Ishikawa (cell line): ENCODE results near the gene RFNG.

ENCODE experiments used
- CEBPB ChIP-seq: IDR thresholded peaks from 2 replicates; pipeline ENCODE4 v1.6.1; 2012
- CREB1 ChIP-seq: IDR thresholded peaks from 2 replicates; pipeline ENCODE4 v1.6.1; 2012; ENCODE audit warnings: low read depth
- EGR1 ChIP-seq: IDR thresholded peaks from 2 replicates; pipeline ENCODE4 v1.6.1; 2012
- EP300 ChIP-seq: IDR thresholded peaks from 2 replicates; pipeline ENCODE4 v1.6.1; 2012; ENCODE audit warnings: borderline replicate concordance
- FOXM1 ChIP-seq: IDR thresholded peaks from 2 replicates; pipeline ENCODE4 v1.6.1; 2012; ENCODE audit warnings: low read depth, borderline replicate concordance
- NFIC ChIP-seq: IDR thresholded peaks from 2 replicates; pipeline ENCODE4 v1.6.1; 2012
- RAD21 ChIP-seq: IDR thresholded peaks from 2 replicates; pipeline ENCODE4 v1.6.1; 2012; ENCODE audit warnings: low read depth
- TAF1 ChIP-seq: IDR thresholded peaks from 2 replicates; pipeline ENCODE4 v1.6.1; 2012; ENCODE audit warnings: low read depth, mild to moderate bottlenecking
- TCF12 ChIP-seq: IDR thresholded peaks from 2 replicates; pipeline ENCODE4 v1.6.1; 2012; ENCODE audit warnings: low read depth
- TEAD4 ChIP-seq: IDR thresholded peaks from 2 replicates; pipeline ENCODE4 v1.6.1; 2012
- YY1 ChIP-seq: IDR thresholded peaks from 2 replicates; pipeline ENCODE4 v1.6.1; 2012; ENCODE audit warnings: low read depth
- ZBTB7A ChIP-seq: IDR thresholded peaks from 2 replicates; pipeline ENCODE4 v1.6.1; 2012; ENCODE audit warnings: low read depth
- TF ChIP-seq, protein P1 (sequence below): IDR thresholded peaks from 2 replicates; pipeline ENCODE4 v1.6.1; 2012
- TF ChIP-seq, protein P2 (sequence below): IDR thresholded peaks from 2 replicates; pipeline ENCODE4 v1.6.1; 2012; ENCODE audit warnings: low read depth, mild to moderate bottlenecking
- TF ChIP-seq, protein P3 (sequence below): IDR thresholded peaks from 2 replicates; pipeline ENCODE4 v1.6.1; 2012

RFNG gene

DNA sequence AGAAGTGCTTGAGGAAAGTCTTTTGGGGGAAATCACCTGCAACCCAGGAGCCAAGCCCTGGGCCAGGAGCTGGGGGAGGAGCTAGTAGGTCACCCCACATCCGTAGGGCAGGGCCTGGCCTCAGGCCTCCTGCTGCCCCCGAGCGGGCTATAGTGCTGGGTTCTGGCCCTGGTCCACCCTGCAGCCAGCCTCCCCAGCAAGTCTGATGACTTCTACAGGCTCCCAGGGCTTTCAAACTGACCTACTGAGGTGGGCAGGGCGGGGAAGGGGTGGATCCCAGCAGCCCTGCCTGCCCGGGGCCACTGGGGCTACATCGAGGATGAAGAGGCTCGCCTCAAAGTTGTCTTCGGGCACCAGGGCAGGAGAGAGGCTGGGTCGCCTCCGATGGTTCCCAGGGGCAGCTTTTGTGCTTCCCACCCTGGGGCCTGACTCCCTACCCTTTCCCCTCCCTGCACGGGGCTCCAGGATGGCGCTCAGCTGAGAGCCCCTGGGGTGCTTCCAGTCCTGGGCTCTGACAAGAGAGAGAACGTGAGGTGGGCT, 33.9 kb downstream of the RFNG start:
- no peak for TF ChIP-seq CEBPB
- TF ChIP-seq FOXM1, result no peak
- no peak for TF ChIP-seq EP300
- TF ChIP-seq, protein P1, sequence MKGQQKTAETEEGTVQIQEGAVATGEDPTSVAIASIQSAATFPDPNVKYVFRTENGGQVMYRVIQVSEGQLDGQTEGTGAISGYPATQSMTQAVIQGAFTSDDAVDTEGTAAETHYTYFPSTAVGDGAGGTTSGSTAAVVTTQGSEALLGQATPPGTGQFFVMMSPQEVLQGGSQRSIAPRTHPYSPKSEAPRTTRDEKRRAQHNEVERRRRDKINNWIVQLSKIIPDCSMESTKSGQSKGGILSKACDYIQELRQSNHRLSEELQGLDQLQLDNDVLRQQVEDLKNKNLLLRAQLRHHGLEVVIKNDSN, result no peak
- TF ChIP-seq ZBTB7A, result no peak
- TF ChIP-seq, protein P2, sequence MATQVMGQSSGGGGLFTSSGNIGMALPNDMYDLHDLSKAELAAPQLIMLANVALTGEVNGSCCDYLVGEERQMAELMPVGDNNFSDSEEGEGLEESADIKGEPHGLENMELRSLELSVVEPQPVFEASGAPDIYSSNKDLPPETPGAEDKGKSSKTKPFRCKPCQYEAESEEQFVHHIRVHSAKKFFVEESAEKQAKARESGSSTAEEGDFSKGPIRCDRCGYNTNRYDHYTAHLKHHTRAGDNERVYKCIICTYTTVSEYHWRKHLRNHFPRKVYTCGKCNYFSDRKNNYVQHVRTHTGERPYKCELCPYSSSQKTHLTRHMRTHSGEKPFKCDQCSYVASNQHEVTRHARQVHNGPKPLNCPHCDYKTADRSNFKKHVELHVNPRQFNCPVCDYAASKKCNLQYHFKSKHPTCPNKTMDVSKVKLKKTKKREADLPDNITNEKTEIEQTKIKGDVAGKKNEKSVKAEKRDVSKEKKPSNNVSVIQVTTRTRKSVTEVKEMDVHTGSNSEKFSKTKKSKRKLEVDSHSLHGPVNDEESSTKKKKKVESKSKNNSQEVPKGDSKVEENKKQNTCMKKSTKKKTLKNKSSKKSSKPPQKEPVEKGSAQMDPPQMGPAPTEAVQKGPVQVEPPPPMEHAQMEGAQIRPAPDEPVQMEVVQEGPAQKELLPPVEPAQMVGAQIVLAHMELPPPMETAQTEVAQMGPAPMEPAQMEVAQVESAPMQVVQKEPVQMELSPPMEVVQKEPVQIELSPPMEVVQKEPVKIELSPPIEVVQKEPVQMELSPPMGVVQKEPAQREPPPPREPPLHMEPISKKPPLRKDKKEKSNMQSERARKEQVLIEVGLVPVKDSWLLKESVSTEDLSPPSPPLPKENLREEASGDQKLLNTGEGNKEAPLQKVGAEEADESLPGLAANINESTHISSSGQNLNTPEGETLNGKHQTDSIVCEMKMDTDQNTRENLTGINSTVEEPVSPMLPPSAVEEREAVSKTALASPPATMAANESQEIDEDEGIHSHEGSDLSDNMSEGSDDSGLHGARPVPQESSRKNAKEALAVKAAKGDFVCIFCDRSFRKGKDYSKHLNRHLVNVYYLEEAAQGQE, result no peak
- TF ChIP-seq CREB1, result no peak
- TF ChIP-seq RAD21, result no peak
- TF ChIP-seq EGR1, result no peak
- TF ChIP-seq, protein P3, sequence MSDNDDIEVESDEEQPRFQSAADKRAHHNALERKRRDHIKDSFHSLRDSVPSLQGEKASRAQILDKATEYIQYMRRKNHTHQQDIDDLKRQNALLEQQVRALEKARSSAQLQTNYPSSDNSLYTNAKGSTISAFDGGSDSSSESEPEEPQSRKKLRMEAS, result no peak

DNA sequence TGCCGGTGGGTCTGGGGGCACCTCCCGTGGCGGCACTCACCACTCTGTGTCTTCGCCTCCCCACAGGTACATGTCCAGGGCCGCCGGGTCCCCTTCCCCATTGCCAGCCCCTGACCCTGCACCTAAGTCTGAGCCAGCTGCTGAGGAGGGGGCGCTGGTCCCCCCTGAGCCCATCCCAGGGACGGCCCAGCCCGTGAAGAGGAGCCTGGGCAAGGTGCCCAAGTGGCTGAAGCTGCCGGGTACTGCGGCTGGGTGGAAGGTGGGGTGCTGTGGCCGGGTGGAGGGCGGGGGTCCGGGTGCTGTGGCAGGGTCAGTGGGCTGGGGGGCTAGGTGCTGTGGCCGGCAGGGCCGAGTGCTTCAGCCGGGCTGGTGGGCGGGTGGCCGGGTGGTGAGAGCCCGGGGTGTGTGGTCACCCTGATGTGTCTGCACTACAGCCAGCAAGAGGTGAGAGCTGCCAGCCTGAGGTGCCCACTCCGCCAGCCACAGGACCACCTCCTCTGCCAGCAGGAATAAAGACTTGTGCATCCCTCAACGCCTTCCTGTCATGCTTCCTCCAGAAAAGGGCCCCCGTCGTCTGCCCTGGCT, 34.6 kb downstream of the RFNG start:
- TF ChIP-seq RAD21 (no peak), TEAD4 (no peak)

DNA sequence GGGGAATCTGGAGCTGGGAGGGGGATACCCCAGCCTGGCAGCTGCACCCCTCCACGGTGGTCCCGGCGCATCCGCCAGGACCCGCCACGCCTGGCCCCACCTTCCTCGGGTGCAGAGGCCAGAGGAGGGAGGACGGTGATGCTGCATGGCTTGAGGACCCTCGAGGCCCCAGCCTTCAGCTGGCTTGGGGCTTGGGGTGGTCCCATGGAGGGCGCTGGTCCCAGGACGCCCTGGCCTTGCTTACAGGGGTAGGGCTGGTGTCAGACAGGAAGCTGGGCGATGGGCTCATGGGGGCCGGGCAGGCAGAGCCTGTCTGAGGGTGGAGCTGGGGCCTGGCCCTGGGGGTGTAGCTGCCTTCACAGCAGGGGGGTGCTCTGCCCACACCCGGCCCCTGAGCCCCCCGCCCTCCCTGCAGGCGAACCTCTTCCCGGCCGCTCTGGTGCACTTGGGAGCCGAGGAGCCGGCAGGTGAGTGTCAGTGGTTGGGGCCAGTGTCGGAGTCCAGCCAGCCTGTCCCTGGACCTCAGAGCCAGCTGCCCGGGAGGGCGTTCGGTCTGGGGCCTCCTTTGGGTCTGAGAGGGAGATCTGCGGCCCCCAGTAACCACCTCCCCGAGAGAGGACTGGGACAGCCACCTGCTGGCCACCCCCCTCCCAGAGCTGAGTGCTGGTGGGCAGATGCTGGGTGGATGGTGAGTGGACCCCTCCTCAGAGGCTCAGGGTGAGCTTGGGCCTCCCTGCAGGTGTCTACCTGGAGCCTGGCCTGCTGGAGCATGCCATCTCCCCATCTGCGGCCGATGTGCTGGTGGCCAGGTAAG, 35.3 kb downstream of the RFNG start:
- TF ChIP-seq, protein P1, result no peak

DNA sequence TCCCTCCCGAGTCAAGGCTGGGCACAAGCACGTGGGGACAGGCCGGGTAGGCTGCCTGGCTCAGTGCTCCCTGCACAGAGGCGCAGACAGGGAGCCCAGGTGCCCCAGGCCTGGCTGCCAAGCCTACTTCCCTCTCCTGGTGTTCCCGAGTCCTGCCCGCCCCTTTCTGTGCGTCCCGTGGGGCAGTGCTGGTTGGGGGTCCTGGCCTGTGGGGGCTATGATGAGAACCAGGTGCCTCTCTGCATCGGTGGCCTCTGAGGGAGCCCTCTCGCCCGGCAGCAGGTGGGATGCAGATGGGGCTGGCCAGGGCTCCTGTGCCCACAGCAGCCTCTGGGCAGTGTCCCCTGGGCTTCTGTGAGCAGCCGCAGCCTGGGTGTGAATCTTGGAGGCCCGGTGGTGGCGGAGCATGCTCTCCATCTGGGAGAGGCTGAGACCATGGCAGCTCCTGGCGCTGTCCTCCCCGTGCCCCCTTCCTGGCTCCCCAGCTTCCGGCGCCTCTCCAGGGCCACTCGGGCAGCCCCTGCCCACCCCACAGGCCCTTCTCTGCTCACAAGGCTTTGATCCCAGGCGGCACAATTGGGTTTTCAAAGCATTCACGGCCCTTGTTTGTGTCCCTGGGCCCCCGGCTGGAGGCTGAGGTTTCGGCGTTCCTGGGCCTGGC, 36.2 kb downstream of the RFNG start:
- TF ChIP-seq YY1, result no peak

DNA sequence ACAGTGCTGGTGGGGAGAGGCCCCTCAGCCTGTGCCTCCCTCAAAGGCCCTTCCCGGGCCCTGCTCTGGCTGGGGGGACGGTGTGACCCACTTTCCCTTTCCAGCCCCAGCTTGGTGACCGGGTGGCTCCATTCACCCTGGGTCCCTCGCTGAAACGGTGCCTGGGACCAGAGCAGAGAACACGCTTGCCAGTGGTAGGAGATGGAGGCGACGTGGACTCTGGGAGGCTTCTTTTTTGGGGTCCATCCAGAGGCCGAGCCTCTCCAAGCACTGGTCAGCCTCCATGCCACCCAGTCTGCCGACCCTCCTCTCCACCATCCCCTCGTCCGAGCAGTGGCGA, 36.7 kb downstream of the RFNG start:
- TF ChIP-seq TEAD4 (no peak), EGR1 (no peak), CEBPB (no peak), EP300 (no peak), YY1 (no peak), NFIC (no peak), ZBTB7A (no peak), FOXM1 (no peak), CREB1 (no peak), TAF1 (no peak), RAD21 (no peak), TCF12 (no peak)
- TF ChIP-seq, protein P2, result no peak
- TF ChIP-seq, protein P3, result no peak
- TF ChIP-seq, protein P1, result no peak

DNA sequence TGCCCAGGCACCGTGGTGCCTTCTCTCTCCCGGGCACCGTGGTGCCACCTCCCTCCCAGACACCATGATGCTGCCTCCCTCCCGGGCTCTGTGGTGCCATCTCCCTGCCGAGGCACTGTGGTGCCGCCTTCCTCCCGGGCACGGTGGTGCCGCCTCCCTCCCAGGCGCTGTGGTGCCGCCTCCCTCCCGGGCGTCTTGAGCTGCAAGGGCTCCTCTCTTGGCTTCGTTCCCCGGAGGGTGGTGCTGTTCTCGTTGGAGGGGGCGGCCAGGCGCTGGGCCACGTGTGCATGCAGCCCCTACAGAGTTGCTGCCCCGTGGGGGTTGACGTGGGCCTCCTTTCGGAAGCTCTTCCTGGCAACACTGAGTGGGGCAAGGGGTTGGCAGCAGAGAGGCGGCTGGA, 37.2 kb downstream of the RFNG start:
- TF ChIP-seq EGR1 (no peak), RAD21 (no peak), TCF12 (no peak), NFIC (no peak), ZBTB7A (no peak), YY1 (no peak), CEBPB (no peak)
- TF ChIP-seq, protein P1, result no peak
- TF ChIP-seq, protein P2, result no peak
